ENCODE measurements around the gene PGAM5.

- TF ChIP-seq RBBP5 (conservative IDR thresholded peaks at IDR 0.05) (no peak), POLR2A (IDR thresholded peaks at IDR 0.05; ENCODE audit: low read depth, low read length) (no peak), TCF7 (IDR thresholded peaks at IDR 0.05; ENCODE audit: borderline replicate concordance) (no peak), CEBPB (IDR thresholded peaks at IDR 0.05; ENCODE audit: borderline replicate concordance in 1 of 2, low read depth in 2 of 2, low read length in 2 of 2) (no peak), ZNF622 (IDR thresholded peaks at IDR 0.05) (no peak), RUNX3 (IDR thresholded peaks at IDR 0.05; ENCODE audit: low read length) (no peak), MXI1 (IDR thresholded peaks at IDR 0.05; ENCODE audit: low read depth, low read length) (no peak), RAD21 (IDR thresholded peaks at IDR 0.05; ENCODE audit: insufficient read depth, low read depth, low read length) (no peak), RCOR1 (conservative IDR thresholded peaks at IDR 0.05; ENCODE audit: low read depth, low read length) (no peak), NFYA (IDR thresholded peaks at IDR 0.05; ENCODE audit: borderline replicate concordance, low read depth, low read length) (no peak)
Observed at GRCh38 chr12:132739600-132740312, 29.1 kb downstream of the PGAM5 start.

Data from GM12878 (cell line).